Esophagus muscularis mucosa (tissue), 4 donors: Measurements from ENCODE around the gene RAB3IP. TPM values are rescaled to one million over a fixed set of nuclear protein-coding genes. Genes with fewer than 3 reads are reported as not detected.
"Not testable (repeated sequence)": the region's sequence is repeated elsewhere in the genome, so short reads cannot be mapped to it uniquely, and the experiment has no call there.

ENCODE experiments used
- DNase-seq: peaks from one replicate; pipeline ENCODE4 v3.0.0-alpha.2; 2017; ENCODE audit errors: extremely low spot score
- H3K27ac ChIP-seq, 4 donors: fragments of 200-600 bp; sonication (generic); replicated peaks in 1 of 4; 1 replicate in 3 of 4; 2 replicates in 1 of 4; pipeline ENCODE4 v1.5.1; 2016 to 2019; ENCODE audit warnings: mild to moderate bottlenecking in 1 of 4
- H3K27me3 ChIP-seq, 4 donors: fragments of 200-600 bp; sonication (generic); one replicate each; pipeline versions ENCODE4 v1.5.1 to v1.6.0; 2016 to 2019
- H3K36me3 ChIP-seq, 4 donors: fragments of 200-600 bp; sonication (generic); one replicate each; pipeline ENCODE4 v1.5.1; 2016 to 2019
- H3K4me1 ChIP-seq, 4 donors: fragments of 200-600 bp; sonication (generic); one replicate each; pipeline ENCODE4 v1.5.1; 2016 to 2019
- H3K4me3 ChIP-seq, 4 donors: fragments of 200-600 bp; sonication (generic); 1 replicate in 2 of 4; 2 replicates in 2 of 4; pipeline ENCODE4 v1.5.1; 2016 to 2019; ENCODE audit warnings: mild to moderate bottlenecking in 4 of 4, moderate library complexity in 1 of 4
- H3K9me3 ChIP-seq, 4 donors: fragments of 200-600 bp; sonication (generic); 1 replicate in 3 of 4; 2 replicates in 1 of 4; pipeline ENCODE4 v1.5.1; 2016 to 2019
- CTCF ChIP-seq, 3 experiments: fragments of 200-600 bp in 2 of 3; fragments of 450-650 bp in 1 of 3; sonication (generic) in 2 of 3; IDR thresholded peaks; one replicate each; pipeline ENCODE4 v1.5.1; 2017 to 2019; ENCODE audit warnings: antibody characterized with exemption in 3 of 3, mild to moderate bottlenecking in 2 of 3, moderate library complexity in 1 of 3
- EP300 ChIP-seq: sonication (generic); formaldehyde crosslinking; IDR thresholded peaks from one replicate; pipeline ENCODE4 v1.6.1; 2017; ENCODE audit warnings: antibody characterized with exemption
- POLR2A ChIP-seq: fragments of 450-650 bp; IDR thresholded peaks from one replicate; pipeline ENCODE4 v1.6.1; 2017; ENCODE audit warnings: antibody characterized with exemption, moderate library complexity, mild to moderate bottlenecking, low read depth
- POLR2AphosphoS5 ChIP-seq, 2 donors: sonication (generic); formaldehyde crosslinking; IDR thresholded peaks; one replicate each; pipeline ENCODE4 v1.6.1; 2017; ENCODE audit warnings: antibody characterized with exemption in 2 of 2
- WGBS: methylation state at CpG from one replicate; pipeline ENCODE4 v1.1.5; 2018; 5-methylcytosine and 5-hydroxymethylcytosine counted together
- intact Hi-C: fragments of 100-400 bp; cut with DNase I; formaldehyde crosslinking; loops from one replicate; pipeline ENCODE4 v1.15.1; 2023
- total RNA-seq, 4 donors: library from RNA; depleted of rRNA; stranded (reverse); fragments of >200 nt; gene quantifications; one replicate each; pipeline versions ENCODE4 v1.1.0 to v1.2.1, GENCODE V29; 2016

RAB3IP gene
- total RNA-seq, 4 donors from 2014 or later, result 8.2 to 18.5 (median 11.2) TPM

GRCh38 chr12:69751476-69751875 is 12.8 kb downstream of the RAB3IP start:
- H3K27me3 ChIP-seq, result no peaks in the 10 kb centered on the region
- no peaks in the 10 kb centered on the region for H3K9me3 ChIP-seq
- no peak for DNase-seq
- 83% methylated on average over 1 of the region's 1 CpG for WGBS
- peaks cover 0 to 13% (median 2%) of the 10 kb centered on the region in 4 donors for H3K36me3 ChIP-seq
- H3K27ac ChIP-seq, result no peak overlapping the region
- no peak for TF ChIP-seq EP300
- no peak for TF ChIP-seq POLR2A
- no peak for TF ChIP-seq CTCF (IDR thresholded peaks at IDR 0.05)
- no peak for TF ChIP-seq POLR2AphosphoS5 (IDR thresholded peaks at IDR 0.05)
- intact Hi-C loops, result no loop called here
- no peak overlapping the region for H3K4me3 ChIP-seq
- H3K4me1 ChIP-seq, result no peaks in the 10 kb centered on the region

- WGBS, result 97% methylated on average over 5 of the region's 5 CpGs
- peaks cover 0 to 8% (median 0%) of the 10 kb centered on the region in 4 donors for H3K9me3 ChIP-seq
- no peaks in the 10 kb centered on the region for H3K27me3 ChIP-seq
- no peak for DNase-seq
- intact Hi-C loops, result no loop called here
- peaks cover 0 to 30% (median 4%) of the 10 kb centered on the region in 4 donors for H3K36me3 ChIP-seq
- no peaks in the 10 kb centered on the region for H3K4me1 ChIP-seq
- TF ChIP-seq EP300 (no peak), POLR2AphosphoS5 (IDR thresholded peaks at IDR 0.05) (no peak), CTCF (IDR thresholded peaks at IDR 0.05) (no peak), POLR2A (no peak)
- no peak overlapping the region for H3K4me3 ChIP-seq
- no peak overlapping the region for H3K27ac ChIP-seq
These were observed 16.6 kb downstream of the RAB3IP start for GRCh38 chr12:69755302-69755701.

GRCh38 chr12:69756088-69756755 is 17.6 kb downstream of the RAB3IP start:
- Histone ChIP-seq H3K4me3 (no peak overlapping the region), H3K4me1 (no peaks in the 10 kb centered on the region), H3K27me3 (no peaks in the 10 kb centered on the region), H3K9me3 (peaks cover 0 to 11% (median 0%) of the 10 kb centered on the region in 4 donors), H3K27ac (no peak overlapping the region), H3K36me3 (peaks cover 0 to 30% (median 4%) of the 10 kb centered on the region in 4 donors)
- no peak for DNase-seq
- no peak for TF ChIP-seq CTCF (IDR thresholded peaks at IDR 0.05)
- no peak for TF ChIP-seq POLR2A
- no peak for TF ChIP-seq POLR2AphosphoS5 (IDR thresholded peaks at IDR 0.05)
- no peak for TF ChIP-seq EP300
- intact Hi-C loops, result no loop called here
- WGBS, result 86% methylated on average over 6 of the region's 6 CpGs

GRCh38 chr12:69758105-69758504 is 19.4 kb downstream of the RAB3IP start:
- 93% methylated on average over 2 of the region's 2 CpGs for WGBS
- intact Hi-C loops, result no loop called here
- H3K27me3 ChIP-seq, result no peaks in the 10 kb centered on the region
- H3K36me3 ChIP-seq, result peaks cover 0 to 30% (median 4%) of the 10 kb centered on the region in 4 donors
- no peaks in the 10 kb centered on the region for H3K4me1 ChIP-seq
- DNase-seq, result no peak
- no peak overlapping the region for H3K4me3 ChIP-seq
- H3K27ac ChIP-seq, result no peak overlapping the region
- H3K9me3 ChIP-seq, result peaks cover 0 to 13% (median 0%) of the 10 kb centered on the region in 4 donors
- no peak for TF ChIP-seq POLR2AphosphoS5 (IDR thresholded peaks at IDR 0.05)
- TF ChIP-seq POLR2A, result no peak
- TF ChIP-seq EP300, result no peak
- TF ChIP-seq CTCF (IDR thresholded peaks at IDR 0.05), result no peak

- Histone ChIP-seq H3K9me3 (peaks cover 0 to 16% (median 3%) of the 10 kb centered on the region in 4 donors), H3K36me3 (peaks cover 0 to 30% (median 4%) of the 10 kb centered on the region in 4 donors)
- no CpG with 5 or more reads among the region's 39 CpGs for WGBS
- DNase-seq, H3K27me3 ChIP-seq, intact Hi-C loops, H3K4me3 ChIP-seq, H3K27ac ChIP-seq, H3K4me1 ChIP-seq: not testable (repeated sequence)
These were observed 20.9 kb downstream of the RAB3IP start for GRCh38 chr12:69759581-69759980.
